Keratinocyte (primary cell): ENCODE data around the gene PLA2G12B. TPM values are rescaled to one million over a fixed set of nuclear protein-coding genes. Genes with fewer than 3 reads are reported as not detected.

Experiments
- DNase-seq: peaks from one replicate; pipeline ENCODE4 v3.0.0-alpha.2; 2011; ENCODE audit warnings: low read depth, missing footprints, low spot score
- FAIRE-seq: peaks from 2 replicates; lab custom pipeline; 2011; peaks lifted over from hg19 to GRCh38; lab: Jason Lieb, UNC
- H2AFZ ChIP-seq: 2 replicates; pipeline ENCODE4 v1.6.0; 2012; ENCODE audit warnings: low read length, control low read depth, inconsistent platforms; ENCODE audit not compliant: control insufficient read depth
- H3K27ac ChIP-seq: 2 replicates; pipeline ENCODE4 v1.5.1; 2011; ENCODE audit warnings: low read length; ENCODE audit not compliant: control insufficient read depth, insufficient read depth
- H3K27me3 ChIP-seq: 3 replicates; pipeline ENCODE4 v1.6.0; 2011; ENCODE audit warnings: low read length; ENCODE audit not compliant: control insufficient read depth, insufficient read depth; ENCODE audit errors: extremely low read depth
- H3K36me3 ChIP-seq, 2 experiments: 2 replicates in 1 of 2; 3 replicates in 1 of 2; pipeline ENCODE4 v1.5.1; 2011; ENCODE audit warnings: low read length in 2 of 2, mild to moderate bottlenecking in 1 of 2; ENCODE audit not compliant: control insufficient read depth in 2 of 2, insufficient read depth in 2 of 2; ENCODE audit errors: extremely low read depth in 1 of 2
- H3K4me1 ChIP-seq: 3 replicates; pipeline ENCODE4 v1.5.1; 2011; ENCODE audit warnings: low read length; ENCODE audit not compliant: control insufficient read depth, insufficient read depth; ENCODE audit errors: extremely low read depth
- H3K4me2 ChIP-seq: 3 replicates; pipeline ENCODE4 v1.6.0; 2011; ENCODE audit warnings: low read depth, low read length; ENCODE audit not compliant: control insufficient read depth, insufficient read depth; ENCODE audit errors: extremely low read depth
- H3K4me3 ChIP-seq, 3 experiments: fragments of 200-600 bp in 1 of 3; sonication (generic) in 1 of 3; 2 replicates in 2 of 3; 3 replicates in 1 of 3; pipeline ENCODE4 v1.5.1; 2011 to 2016; ENCODE audit warnings: low read length in 3 of 3, mild to moderate bottlenecking in 3 of 3, control low read depth in 2 of 3, inconsistent platforms in 1 of 3, low read depth in 1 of 3, mixed read lengths in 1 of 3, mixed run types in 1 of 3, moderate library complexity in 1 of 3; ENCODE audit not compliant: control insufficient read depth in 2 of 3, insufficient read depth in 2 of 3; ENCODE audit errors: extremely low read depth in 1 of 3
- H3K79me2 ChIP-seq: 2 replicates; pipeline ENCODE4 v1.6.0; 2012; ENCODE audit warnings: low read length; ENCODE audit not compliant: control insufficient read depth, insufficient read depth
- H3K9ac ChIP-seq: 3 replicates; pipeline ENCODE4 v1.6.0; 2011; ENCODE audit warnings: low read length; ENCODE audit not compliant: control insufficient read depth, insufficient read depth; ENCODE audit errors: extremely low read depth
- H3K9me1 ChIP-seq: 3 replicates; pipeline ENCODE4 v1.6.0; 2011; ENCODE audit warnings: low read length; ENCODE audit not compliant: control insufficient read depth, insufficient read depth; ENCODE audit errors: extremely low read depth
- H3K9me3 ChIP-seq: 2 replicates; pipeline ENCODE4 v1.5.1; 2012; ENCODE audit warnings: low read depth, low read length; ENCODE audit not compliant: control insufficient read depth
- H4K20me1 ChIP-seq: 3 replicates; pipeline ENCODE4 v1.6.0; 2011; ENCODE audit warnings: low read length; ENCODE audit not compliant: control insufficient read depth, insufficient read depth; ENCODE audit errors: extremely low read depth
- CTCF ChIP-seq, 3 experiments: IDR thresholded peaks in 1 of 3; conservative IDR thresholded peaks in 1 of 3; optimal IDR thresholded peaks in 1 of 3; 2 replicates in 2 of 3; 3 replicates in 1 of 3; pipeline versions ENCODE3 to v1.5.1; 2011; ENCODE audit warnings: low read length in 3 of 3, mild to moderate bottlenecking in 3 of 3, moderate library complexity in 2 of 3, control low read depth in 1 of 3, inconsistent platforms in 1 of 3; ENCODE audit not compliant: insufficient read depth in 2 of 3; ENCODE audit errors: extremely low read depth in 1 of 3
- EZH2 ChIP-seq: IDR thresholded peaks from one replicate; pipeline ENCODE4 v1.6.1; 2012; ENCODE audit warnings: inconsistent platforms, mild to moderate bottlenecking, low read length, moderate library complexity
- dilution Hi-C: fragments of 300-500 bp; cut with MboI; formaldehyde crosslinking; loops from one replicate; pipeline ENCODE4 v1.7.0; 2020; ENCODE audit warnings: low sequenced_read_pairs; ENCODE audit not compliant: extremely low pct_ligation_motif_present
- polyA plus RNA-seq, 5 experiments: library from polyadenylated mRNA; depleted of rRNA in 3 of 5; stranded (reverse) in 3 of 5; stranded (forward) in 1 of 5; unstranded in 1 of 5; fragments of >200 nt; gene quantifications; 1 replicate in 1 of 5; 2 replicates in 3 of 5; 3 replicates in 1 of 5; pipeline versions ENCODE4 v1.2.1 to v1.2.3, GENCODE V29; 2011 to 2012; ENCODE audit warnings: missing spikeins in 2 of 5, low read depth in 1 of 5, low replicate concordance in 1 of 5

The PLA2G12B gene
- polyA plus RNA-seq, 1 donor (not counting 4 experiments of a cell fraction or from before 2014, with no cell fraction given): not detected

GRCh38 chr10:72899545-72899944 lies 55.1 kb downstream of the PLA2G12B start:
- Histone ChIP-seq H3K36me3 (no peaks in the 10 kb centered on the region), H3K9me3 (no peaks in the 10 kb centered on the region), H3K9ac (no peak overlapping the region), H3K9me1 (no peaks in the 10 kb centered on the region), H2AFZ (no peak overlapping the region), H3K79me2 (no peaks in the 10 kb centered on the region), H3K27me3 (no peaks in the 10 kb centered on the region), H3K4me1 (no peaks in the 10 kb centered on the region), H3K4me2 (no peak overlapping the region), H3K4me3 (no peak overlapping the region), H3K27ac (no peak overlapping the region), H4K20me1 (no peaks in the 10 kb centered on the region)
- DNase-seq (no peak), FAIRE-seq (no peak)
- dilution Hi-C loops: no loop called here
- TF ChIP-seq EZH2: no peak
- no peak for TF ChIP-seq CTCF (optimal IDR thresholded peaks at IDR 0.05 in 1 of 3, IDR thresholded peaks at IDR 0.05 in 1 of 3, conservative IDR thresholded peaks at IDR 0.05 in 1 of 3; ENCODE audit: extremely low read depth in 1 of 3, insufficient read depth in 2 of 3, low read length in 3 of 3)

DNA sequence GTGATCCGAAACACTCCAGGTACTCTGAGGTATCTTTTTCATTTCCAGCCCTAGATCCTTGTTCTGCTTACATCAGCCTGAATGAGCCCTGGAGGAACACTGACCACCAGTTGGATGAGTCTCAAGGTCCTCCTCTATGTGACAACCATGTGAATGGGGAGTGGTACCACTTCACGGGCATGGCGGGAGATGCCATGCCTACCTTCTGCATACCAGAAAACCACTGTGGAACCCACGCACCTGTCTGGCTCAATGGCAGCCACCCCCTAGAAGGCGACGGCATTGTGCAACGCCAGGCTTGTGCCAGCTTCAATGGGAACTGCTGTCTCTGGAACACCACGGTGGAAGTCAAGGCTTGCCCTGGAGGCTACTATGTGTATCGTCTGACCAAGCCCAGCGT lies 56.0 kb downstream of the PLA2G12B start:
- Histone ChIP-seq H3K27ac (no peak overlapping the region), H3K36me3 (no peaks in the 10 kb centered on the region), H3K9ac (no peak overlapping the region), H3K4me2 (no peak overlapping the region), H3K9me3 (no peaks in the 10 kb centered on the region), H2AFZ (no peak overlapping the region), H3K9me1 (no peaks in the 10 kb centered on the region), H3K4me3 (no peak overlapping the region), H3K4me1 (no peaks in the 10 kb centered on the region), H4K20me1 (no peaks in the 10 kb centered on the region), H3K27me3 (no peaks in the 10 kb centered on the region), H3K79me2 (no peaks in the 10 kb centered on the region)
- dilution Hi-C loops: no loop called here
- FAIRE-seq (no peak), DNase-seq (no peak)
- no peak for TF ChIP-seq CTCF (optimal IDR thresholded peaks at IDR 0.05 in 1 of 3, IDR thresholded peaks at IDR 0.05 in 1 of 3, conservative IDR thresholded peaks at IDR 0.05 in 1 of 3; ENCODE audit: extremely low read depth in 1 of 3, insufficient read depth in 2 of 3, low read length in 3 of 3)
- no peak for TF ChIP-seq EZH2
